HepG2 (cell line): Measurements from ENCODE around the gene CRABP1.

ENCODE experiments used
- BHLHE40 ChIP-seq: IDR thresholded peaks from 2 replicates; pipeline ENCODE4 v1.6.1; 2011; ENCODE audit warnings: low read length, improper control_type of control experiment
- EZH2 ChIP-seq: conservative IDR thresholded peaks from 2 replicates; pipeline ENCODE4 v1.6.1; 2012; ENCODE audit warnings: mild to moderate bottlenecking, low read depth, low read length, moderate library complexity
- RBFOX2 ChIP-seq: fragments of 200-400 bp; formaldehyde crosslinking; IDR thresholded peaks from 2 replicates; pipeline ENCODE4 v1.6.1; 2017; ENCODE audit warnings: low read depth, mild to moderate bottlenecking, low read length
- TF ChIP-seq, protein P1 (sequence below): sonication (generic); formaldehyde crosslinking; IDR thresholded peaks from 2 replicates; pipeline ENCODE4 v1.4.0; 2020; ENCODE audit warnings: missing genetic modification reagents
- TF ChIP-seq, protein P2 (sequence below): sonication (generic); formaldehyde crosslinking; IDR thresholded peaks from 2 replicates; pipeline ENCODE4 v1.5.0; 2020; ENCODE audit warnings: mild to moderate bottlenecking, missing genetic modification reagents, moderate library complexity

DNA sequence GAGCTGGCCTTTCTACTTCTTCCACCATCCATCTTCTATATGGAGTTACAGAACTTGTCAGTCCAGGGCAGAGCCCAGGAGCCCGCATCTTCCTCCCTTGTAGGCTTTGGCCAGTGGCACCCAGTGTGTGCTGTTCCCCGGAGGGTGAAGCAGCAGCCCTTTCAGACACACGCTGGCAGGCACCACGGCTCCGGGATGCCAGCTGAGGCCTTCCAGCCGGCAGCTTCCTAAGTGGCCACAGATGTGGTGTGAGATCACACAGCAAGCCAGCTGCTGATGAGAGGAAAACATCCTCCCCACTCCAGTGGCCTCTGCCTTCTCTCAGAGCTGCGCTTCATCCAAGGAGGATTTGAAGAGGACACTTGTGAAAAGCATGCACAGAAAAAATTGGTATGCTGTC lies 24.1 kb downstream of the CRABP1 start:
- TF ChIP-seq, protein P1, sequence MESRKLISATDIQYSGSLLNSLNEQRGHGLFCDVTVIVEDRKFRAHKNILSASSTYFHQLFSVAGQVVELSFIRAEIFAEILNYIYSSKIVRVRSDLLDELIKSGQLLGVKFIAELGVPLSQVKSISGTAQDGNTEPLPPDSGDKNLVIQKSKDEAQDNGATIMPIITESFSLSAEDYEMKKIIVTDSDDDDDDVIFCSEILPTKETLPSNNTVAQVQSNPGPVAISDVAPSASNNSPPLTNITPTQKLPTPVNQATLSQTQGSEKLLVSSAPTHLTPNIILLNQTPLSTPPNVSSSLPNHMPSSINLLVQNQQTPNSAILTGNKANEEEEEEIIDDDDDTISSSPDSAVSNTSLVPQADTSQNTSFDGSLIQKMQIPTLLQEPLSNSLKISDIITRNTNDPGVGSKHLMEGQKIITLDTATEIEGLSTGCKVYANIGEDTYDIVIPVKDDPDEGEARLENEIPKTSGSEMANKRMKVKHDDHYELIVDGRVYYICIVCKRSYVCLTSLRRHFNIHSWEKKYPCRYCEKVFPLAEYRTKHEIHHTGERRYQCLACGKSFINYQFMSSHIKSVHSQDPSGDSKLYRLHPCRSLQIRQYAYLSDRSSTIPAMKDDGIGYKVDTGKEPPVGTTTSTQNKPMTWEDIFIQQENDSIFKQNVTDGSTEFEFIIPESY = no peak
- TF ChIP-seq, protein P2, sequence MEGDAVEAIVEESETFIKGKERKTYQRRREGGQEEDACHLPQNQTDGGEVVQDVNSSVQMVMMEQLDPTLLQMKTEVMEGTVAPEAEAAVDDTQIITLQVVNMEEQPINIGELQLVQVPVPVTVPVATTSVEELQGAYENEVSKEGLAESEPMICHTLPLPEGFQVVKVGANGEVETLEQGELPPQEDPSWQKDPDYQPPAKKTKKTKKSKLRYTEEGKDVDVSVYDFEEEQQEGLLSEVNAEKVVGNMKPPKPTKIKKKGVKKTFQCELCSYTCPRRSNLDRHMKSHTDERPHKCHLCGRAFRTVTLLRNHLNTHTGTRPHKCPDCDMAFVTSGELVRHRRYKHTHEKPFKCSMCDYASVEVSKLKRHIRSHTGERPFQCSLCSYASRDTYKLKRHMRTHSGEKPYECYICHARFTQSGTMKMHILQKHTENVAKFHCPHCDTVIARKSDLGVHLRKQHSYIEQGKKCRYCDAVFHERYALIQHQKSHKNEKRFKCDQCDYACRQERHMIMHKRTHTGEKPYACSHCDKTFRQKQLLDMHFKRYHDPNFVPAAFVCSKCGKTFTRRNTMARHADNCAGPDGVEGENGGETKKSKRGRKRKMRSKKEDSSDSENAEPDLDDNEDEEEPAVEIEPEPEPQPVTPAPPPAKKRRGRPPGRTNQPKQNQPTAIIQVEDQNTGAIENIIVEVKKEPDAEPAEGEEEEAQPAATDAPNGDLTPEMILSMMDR (CRISPR knock-in tag) = no peak
- TF ChIP-seq EZH2 = no peak
- no peak for TF ChIP-seq BHLHE40
- no peak for TF ChIP-seq RBFOX2
